NK-92 (cell line): ENCODE results near the gene MTG2.
"Not testable (repeated sequence)": the region's sequence is repeated elsewhere in the genome, so short reads cannot be mapped to it uniquely, and the experiment has no call there.

Experiments used
- DNase-seq: peaks from one replicate; lab custom pipeline; 2025; ENCODE audit not compliant: unreplicated experiment; lab: John Stamatoyannopoulos, UW

MTG2 gene

GRCh38 chr20:62143957-62144825, 38.6 kb upstream of the MTG2 start:
- no peak for DNase-seq

GRCh38 chr20:62145688-62146018, 37.2 kb upstream of the MTG2 start:
- no peak for DNase-seq

- DNase-seq = no peak
These were observed 36.6 kb upstream of the MTG2 start for GRCh38 chr20:62146019-62146755.

GRCh38 chr20:62147125-62147524, 35.7 kb upstream of the MTG2 start:
- DNase-seq = no peak

- no peak for DNase-seq
These were observed 35.3 kb upstream of the MTG2 start for GRCh38 chr20:62147528-62147927.

- not testable (repeated sequence) for DNase-seq
These were observed 34.4 kb upstream of the MTG2 start for GRCh38 chr20:62148383-62148782.

- no peak for DNase-seq
These were observed 33.9 kb upstream of the MTG2 start for GRCh38 chr20:62148908-62149314.

- DNase-seq = no peak
These were observed 33.1 kb upstream of the MTG2 start for GRCh38 chr20:62149532-62150309.

- DNase-seq = no peak
These were observed 32.6 kb upstream of the MTG2 start for GRCh38 chr20:62150310-62150575.

- no peak for DNase-seq
These were observed 31.6 kb upstream of the MTG2 start for GRCh38 chr20:62151225-62151624.

GRCh38 chr20:62151835-62152364, 30.9 kb upstream of the MTG2 start:
- no peak for DNase-seq

- no peak for DNase-seq
These were observed 27.2 kb upstream of the MTG2 start for GRCh38 chr20:62155428-62156253.

- DNase-seq = no peak
These were observed 26.6 kb upstream of the MTG2 start for GRCh38 chr20:62156254-62156556.

- no peak for DNase-seq
These were observed 26.0 kb upstream of the MTG2 start for GRCh38 chr20:62156592-62157386.

- DNase-seq = no peak
These were observed 25.3 kb upstream of the MTG2 start for GRCh38 chr20:62157387-62158087.

GRCh38 chr20:62158088-62158400, 24.8 kb upstream of the MTG2 start:
- no peak for DNase-seq

- no peak for DNase-seq
These were observed 24.3 kb upstream of the MTG2 start for GRCh38 chr20:62158541-62158940.

- no peak for DNase-seq
These were observed 23.8 kb upstream of the MTG2 start for GRCh38 chr20:62159052-62159451.

- DNase-seq = no peak
These were observed 23.0 kb upstream of the MTG2 start for GRCh38 chr20:62159839-62160238.

- no peak for DNase-seq
These were observed 22.6 kb upstream of the MTG2 start for GRCh38 chr20:62160253-62160652.
